HCT116 (cell line): ENCODE data around the gene DNAJA4. TPM values are rescaled to one million over a fixed set of nuclear protein-coding genes. Genes with fewer than 3 reads are reported as not detected.
A peak's percentile ranks its signal among the peaks of the same experiment; 100 is the strongest.

ENCODE experiments used
- ATAC-seq: fragments of 200-7000 bp; cut with Tn5 transposase; 2 replicates; pipeline ENCODE4 v1.9.1; 2020; ENCODE audit warnings: mild to moderate bottlenecking, moderate library complexity
- BruUV-seq: library from RNA; stranded (reverse); fragments of 400-500 nt; replicated peaks from 2 replicates; lab custom pipeline; 2021; lab: Mats Ljungman, UMichigan
- CTCF ChIA-PET: fragments of 300-600 bp; sonication (Branson Sonifier 250); formaldehyde crosslinking; loops from one replicate; lab custom pipeline; 2021; ENCODE audit warnings: antibody characterized with exemption; lab: Charles Lee
- POLR2A ChIA-PET: fragments of 300-600, 350-600 bp; sonication (Branson Sonifier 250); formaldehyde crosslinking; loops from one replicate; lab custom pipeline; 2021; ENCODE audit warnings: antibody characterized with exemption; lab: Charles Lee
- RAD21 ChIA-PET, 2 experiments: fragments of 300-600 bp; sonication (Branson Sonifier 250); formaldehyde crosslinking; loops; one replicate each; lab custom pipeline; 2023; ENCODE audit warnings: low total read pairs in 2 of 2; ENCODE audit not compliant: uncharacterized antibody in 2 of 2, unreplicated experiment in 2 of 2, low non-redundant PET in 1 of 2; lab: Charles Lee
- DNase-seq: peaks from one replicate; pipeline ENCODE4 v3.0.0-alpha.2; 2010; ENCODE audit warnings: low read depth, low spot score
- H2AFZ ChIP-seq: fragments of 200-600 bp; shearing (Covaris generic), sonication (generic); 2 replicates; pipeline ENCODE4 v1.6.1; 2017; ENCODE audit warnings: low read depth, mixed run types, mixed read lengths, antibody characterized with exemption, low read length; ENCODE audit not compliant: poor library complexity, severe bottlenecking
- H3K27ac ChIP-seq: 2 replicates; pipeline ENCODE4 v1.5.1; 2012; ENCODE audit warnings: low read depth, low read length
- H3K27me3 ChIP-seq: fragments of 200-600 bp; sonication (generic); 2 replicates; pipeline ENCODE4 v1.6.1; 2016; ENCODE audit warnings: mixed run types, low read length, mixed read lengths; ENCODE audit not compliant: insufficient read depth
- H3K36me3 ChIP-seq, 2 experiments: fragments of 200-500 bp in 1 of 2; fragments of 200-600 bp in 1 of 2; sonication (Bioruptor generic) in 1 of 2; sonication (generic) in 1 of 2; 2 replicates each; pipeline versions ENCODE4 v1.5.1 to v1.6.1; 2014 to 2016; ENCODE audit warnings: low read length in 2 of 2, inconsistent platforms in 1 of 2, mixed read lengths in 1 of 2, mixed run types in 1 of 2; ENCODE audit not compliant: insufficient read depth in 2 of 2, control insufficient read depth in 1 of 2
- H3K4me1 ChIP-seq, 2 experiments: fragments of 200-600 bp in 1 of 2; sonication (generic) in 1 of 2; 2 replicates each; pipeline versions ENCODE4 v1.5.1 to v1.6.1; 2012 to 2017; ENCODE audit warnings: low read length in 2 of 2, inconsistent platforms in 1 of 2, mild to moderate bottlenecking in 1 of 2, mixed read lengths in 1 of 2, mixed run types in 1 of 2, moderate library complexity in 1 of 2; ENCODE audit not compliant: insufficient read depth in 2 of 2, control insufficient read depth in 1 of 2
- H3K4me2 ChIP-seq: fragments of 200-600 bp; sonication (generic); 2 replicates; pipeline ENCODE4 v1.6.1; 2017; ENCODE audit warnings: mixed run types, low read length, mixed read lengths
- H3K4me3 ChIP-seq, 2 experiments: fragments of 200-600 bp in 1 of 2; sonication (generic) in 1 of 2; replicated peaks in 1 of 2; 2 replicates each; pipeline ENCODE4 v1.5.1; 2011 to 2016; ENCODE audit warnings: low read length in 2 of 2, control low read depth in 1 of 2, low read depth in 1 of 2, mild to moderate bottlenecking in 1 of 2, mixed read lengths in 1 of 2, mixed run types in 1 of 2
- H3K79me2 ChIP-seq: fragments of 200-600 bp; sonication (generic); 2 replicates; pipeline ENCODE4 v1.6.1; 2017; ENCODE audit warnings: mild to moderate bottlenecking, mixed run types, low read length, moderate library complexity, mixed read lengths; ENCODE audit not compliant: insufficient read depth
- H3K9ac ChIP-seq: fragments of 200-600 bp; sonication (generic); 2 replicates; pipeline ENCODE4 v1.6.1; 2016; ENCODE audit warnings: low read length, mixed read lengths
- H3K9me2 ChIP-seq: fragments of 200-600 bp; sonication (generic), shearing (Covaris generic); 2 replicates; pipeline ENCODE4 v1.6.1; 2017; ENCODE audit warnings: mixed run types, mild to moderate bottlenecking, moderate library complexity; ENCODE audit not compliant: insufficient read depth
- H3K9me3 ChIP-seq, 2 experiments: fragments of 200-500 bp in 1 of 2; fragments of 200-600 bp in 1 of 2; sonication (Bioruptor generic) in 1 of 2; sonication (generic) in 1 of 2; 2 replicates each; pipeline ENCODE4 v1.6.1; 2014 to 2017; ENCODE audit warnings: low read length in 2 of 2, mixed read lengths in 2 of 2, inconsistent platforms in 1 of 2, low read depth in 1 of 2, mild to moderate bottlenecking in 1 of 2, mixed run types in 1 of 2, moderate library complexity in 1 of 2; ENCODE audit not compliant: control insufficient read depth in 1 of 2, insufficient read depth in 1 of 2
- H4K20me1 ChIP-seq: fragments of 200-600 bp; sonication (generic), shearing (Covaris generic); 2 replicates; pipeline ENCODE4 v1.6.1; 2017; ENCODE audit warnings: mixed run types, mild to moderate bottlenecking, moderate library complexity; ENCODE audit not compliant: insufficient read depth
- ELF1 ChIP-seq: IDR thresholded peaks from 2 replicates; pipeline ENCODE4 v1.6.1; 2012; ENCODE audit warnings: low read depth, borderline replicate concordance
- EZH2phosphoT487 ChIP-seq: fragments of 200-600 bp; IDR thresholded peaks from 2 replicates; pipeline ENCODE4 v1.6.1; 2018; ENCODE audit warnings: antibody characterized with exemption, borderline replicate concordance
- JUND ChIP-seq: IDR thresholded peaks from 2 replicates; pipeline ENCODE4 v1.6.1; 2012
- POLR2A ChIP-seq: IDR thresholded peaks from 2 replicates; pipeline ENCODE4 v1.7.0; 2011; ENCODE audit warnings: borderline replicate concordance; ENCODE audit not compliant: insufficient read depth, insufficient read length; ENCODE audit errors: extremely low read depth
- RAD21 ChIP-seq: IDR thresholded peaks from 2 replicates; pipeline ENCODE4 v1.6.1; 2012; ENCODE audit warnings: low read depth, mild to moderate bottlenecking
- YY1 ChIP-seq: IDR thresholded peaks from 2 replicates; pipeline ENCODE4 v1.6.1; 2011; ENCODE audit warnings: low read length, low read depth, moderate library complexity, mild to moderate bottlenecking; ENCODE audit not compliant: insufficient replicate concordance; ENCODE audit errors: extremely low read depth
- ZFX ChIP-seq: fragments of 450-650 bp; IDR thresholded peaks from 2 replicates; pipeline ENCODE4 v1.6.1; 2017
- intact Hi-C: fragments of 100-400 bp; cut with micrococcal nuclease; formaldehyde crosslinking; loops from 2 replicates; pipeline ENCODE4 v1.10.0; 2022
- total RNA-seq: library from RNA; stranded (reverse); gene quantifications from one replicate; pipeline ENCODE4 v1.2.1, GENCODE V29; 2021; ENCODE audit not compliant: unreplicated experiment
- TF ChIP-seq, protein P1 (sequence below): IDR thresholded peaks from 2 replicates; pipeline ENCODE4 v1.6.1; 2012
- TF ChIP-seq, protein P2 (sequence below), 3 experiments: fragments of 200-600 bp in 1 of 3; sonication (generic) in 1 of 3; IDR thresholded peaks in 2 of 3; conservative IDR thresholded peaks in 1 of 3; 2 replicates each; pipeline ENCODE4 v1.5.1; 2012 to 2017; ENCODE audit warnings: low read depth in 2 of 3, low read length in 2 of 3, antibody characterized with exemption in 1 of 3, borderline replicate concordance in 1 of 3, control low read depth in 1 of 3, mild to moderate bottlenecking in 1 of 3, mixed read lengths in 1 of 3, mixed run types in 1 of 3, moderate library complexity in 1 of 3; ENCODE audit not compliant: insufficient read depth in 1 of 3

Gene DNAJA4
- total RNA-seq, 1 experiment from 2014 or later: 66.6 TPM

DNA sequence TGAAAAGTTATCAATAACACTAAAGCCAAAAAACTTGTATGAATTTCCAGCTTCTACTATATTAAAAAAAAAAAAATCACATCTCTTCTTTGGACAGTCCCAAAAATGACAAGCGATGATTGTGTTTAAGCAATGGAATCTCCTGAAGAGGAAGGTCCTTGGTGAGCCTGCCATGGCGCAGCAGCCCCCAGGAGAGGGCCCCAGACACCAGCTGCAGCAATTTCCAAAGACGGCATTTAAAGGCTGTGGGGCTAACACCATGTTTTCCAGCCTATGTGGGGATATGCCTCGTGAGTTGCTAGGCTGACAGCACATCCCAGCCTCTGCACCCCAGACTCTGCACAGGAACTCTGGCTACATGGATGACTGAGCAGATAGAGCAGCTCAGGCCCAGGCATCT, 20.4 kb downstream of the DNAJA4 start:
- ATAC-seq (no peak), DNase-seq (no peak)
- Histone ChIP-seq H2AFZ (no peak overlapping the region), H4K20me1 (no peaks in the 10 kb centered on the region), H3K9me3 (no peaks in the 10 kb centered on the region), H3K79me2 (peaks cover under 1% of the 10 kb centered on the region; the same call in 1 of the 2 replicates), H3K9me2 (no peaks in the 10 kb centered on the region), H3K27ac (no peak overlapping the region), H3K4me3 (no peak overlapping the region), H3K27me3 (no peaks in the 10 kb centered on the region), H3K9ac (no peak overlapping the region), H3K36me3 (peaks cover 38 to 56% of the 10 kb centered on the region in 2 experiments; a peak in 3 of 4 replicates), H3K4me2 (no peak overlapping the region), H3K4me1 (no peaks in the 10 kb centered on the region)
- ChIA-PET CTCF (interaction anchor here (1.0 kb wide), 1 partner anchor 15 kb away, joined by 3 read pairs; the partner anchor contains the start of gene SKIC8), POLR2A (no interaction called here), RAD21 (no interaction called here)
- TF ChIP-seq POLR2A: no peak
- TF ChIP-seq ELF1: no peak
- TF ChIP-seq ZFX: no peak
- no peak for TF ChIP-seq EZH2phosphoT487
- TF ChIP-seq YY1: no peak
- TF ChIP-seq, protein P1, sequence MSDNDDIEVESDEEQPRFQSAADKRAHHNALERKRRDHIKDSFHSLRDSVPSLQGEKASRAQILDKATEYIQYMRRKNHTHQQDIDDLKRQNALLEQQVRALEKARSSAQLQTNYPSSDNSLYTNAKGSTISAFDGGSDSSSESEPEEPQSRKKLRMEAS: no peak
- TF ChIP-seq, protein P2, sequence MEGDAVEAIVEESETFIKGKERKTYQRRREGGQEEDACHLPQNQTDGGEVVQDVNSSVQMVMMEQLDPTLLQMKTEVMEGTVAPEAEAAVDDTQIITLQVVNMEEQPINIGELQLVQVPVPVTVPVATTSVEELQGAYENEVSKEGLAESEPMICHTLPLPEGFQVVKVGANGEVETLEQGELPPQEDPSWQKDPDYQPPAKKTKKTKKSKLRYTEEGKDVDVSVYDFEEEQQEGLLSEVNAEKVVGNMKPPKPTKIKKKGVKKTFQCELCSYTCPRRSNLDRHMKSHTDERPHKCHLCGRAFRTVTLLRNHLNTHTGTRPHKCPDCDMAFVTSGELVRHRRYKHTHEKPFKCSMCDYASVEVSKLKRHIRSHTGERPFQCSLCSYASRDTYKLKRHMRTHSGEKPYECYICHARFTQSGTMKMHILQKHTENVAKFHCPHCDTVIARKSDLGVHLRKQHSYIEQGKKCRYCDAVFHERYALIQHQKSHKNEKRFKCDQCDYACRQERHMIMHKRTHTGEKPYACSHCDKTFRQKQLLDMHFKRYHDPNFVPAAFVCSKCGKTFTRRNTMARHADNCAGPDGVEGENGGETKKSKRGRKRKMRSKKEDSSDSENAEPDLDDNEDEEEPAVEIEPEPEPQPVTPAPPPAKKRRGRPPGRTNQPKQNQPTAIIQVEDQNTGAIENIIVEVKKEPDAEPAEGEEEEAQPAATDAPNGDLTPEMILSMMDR (IDR thresholded peaks at IDR 0.05 in 2 of 3, conservative IDR thresholded peaks at IDR 0.05 in 1 of 3; ENCODE audit: borderline replicate concordance in 1 of 3, insufficient read depth in 1 of 3, low read depth in 2 of 3, low read length in 2 of 3): peak in 1 of 3 experiments; percentile 28; a peak in 1 of 6 replicates
- peak; percentile 35 for TF ChIP-seq RAD21
- no peak for TF ChIP-seq JUND
- BruUV-seq: no TSS peak
- intact Hi-C loops: no loop called here
